ENCODE measurements around the gene SPATA18.
"Not testable (repeated sequence)": the region's sequence is repeated elsewhere in the genome, so short reads cannot be mapped to it uniquely, and the experiment has no call there.

SPATA18 gene

DNA sequence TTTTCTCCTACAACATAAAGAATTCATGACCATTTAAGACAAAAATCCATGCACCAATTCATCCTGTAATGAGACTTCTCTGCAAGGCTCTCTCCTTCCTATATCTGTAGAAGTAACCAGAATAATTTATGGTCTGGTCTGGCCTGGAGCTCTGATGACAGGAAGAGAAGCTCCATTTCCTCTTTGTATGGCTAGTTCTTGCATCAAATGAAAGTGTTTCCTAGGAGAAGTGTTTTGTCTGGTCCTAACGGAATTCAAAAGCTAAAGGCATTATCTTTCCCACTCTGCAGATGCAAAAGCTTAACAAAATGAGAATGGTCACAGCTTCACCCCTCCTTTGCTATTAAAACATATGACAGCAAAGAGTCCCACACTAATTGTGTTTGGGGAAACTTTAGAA, 55.1 kb downstream of the SPATA18 start:
- no peak for DNase-seq (ENCODE audit: low read depth in 4 of 4, low spot score in 1 of 4)

- no peak for DNase-seq (ENCODE audit: low read depth in 4 of 4, low spot score in 1 of 4)
These were observed 55.6 kb downstream of the SPATA18 start for GRCh38 chr4:52106660-52107059.

- no peak for DNase-seq (ENCODE audit: low read depth in 4 of 4, low spot score in 1 of 4)
These were observed 56.2 kb downstream of the SPATA18 start for GRCh38 chr4:52107336-52107735.

DNA sequence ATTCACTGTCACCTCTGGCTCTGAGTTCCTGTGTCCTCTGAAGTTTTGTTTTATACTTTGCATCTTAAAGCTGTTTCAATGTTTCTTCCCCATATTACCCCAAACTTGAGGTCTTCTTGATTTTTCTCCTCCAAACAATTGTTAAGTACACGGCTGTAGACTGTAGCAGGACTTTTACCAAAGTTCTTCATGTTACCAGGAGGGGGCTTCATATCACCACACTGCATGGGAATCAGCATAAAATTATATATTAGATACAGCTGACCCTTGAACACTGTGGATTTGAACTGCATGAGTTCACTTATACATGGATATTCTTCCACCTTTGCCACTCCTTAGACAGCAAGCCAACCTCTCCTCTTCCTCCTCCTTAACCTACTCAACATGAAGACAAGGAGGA, 56.6 kb downstream of the SPATA18 start:
- DNase-seq (ENCODE audit: low read depth in 4 of 4, low spot score in 1 of 4): no peak

DNA sequence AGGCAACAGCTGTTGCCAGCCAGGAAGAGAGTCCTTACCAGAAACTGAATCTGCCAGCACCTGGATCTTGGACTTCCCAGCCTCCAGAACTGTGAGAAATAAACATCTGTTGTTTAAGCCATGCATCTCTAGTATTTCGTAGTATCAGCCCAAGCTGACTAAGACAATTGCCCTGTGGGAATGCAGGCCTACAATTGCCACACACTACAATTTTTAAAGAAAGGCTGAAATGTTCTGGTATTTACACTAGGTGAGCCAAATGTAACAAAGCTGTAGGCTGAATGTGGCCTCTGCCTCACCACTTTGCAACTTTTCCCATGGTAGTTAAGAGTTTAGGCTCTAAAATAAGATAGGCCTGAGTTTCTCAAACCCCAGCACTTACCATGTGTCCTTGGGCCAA, 59.1 kb downstream of the SPATA18 start:
- DNase-seq (ENCODE audit: low read depth in 4 of 4, low spot score in 1 of 4): no peak

DNA sequence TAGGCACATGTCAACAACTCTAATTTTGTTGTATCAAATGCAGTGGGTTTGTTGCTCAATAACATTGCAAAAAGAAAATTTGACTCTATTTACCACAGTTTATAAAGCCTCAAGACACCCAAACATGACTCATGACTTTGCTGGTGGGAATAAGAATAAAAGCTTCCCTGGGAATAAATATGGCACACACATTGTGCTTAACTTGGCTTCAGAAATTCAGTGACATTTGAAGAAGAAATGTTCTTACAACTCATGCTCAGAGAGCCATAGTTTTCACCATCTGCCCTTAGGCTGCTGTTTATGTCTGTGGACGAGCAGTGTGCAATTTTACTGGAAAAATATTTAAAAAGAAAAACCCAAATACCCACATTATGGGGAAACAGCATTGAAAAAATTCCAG, 60.9 kb downstream of the SPATA18 start:
- DNase-seq (ENCODE audit: low read depth in 4 of 4, low spot score in 1 of 4): no peak

GRCh38 chr4:52112411-52112810, 61.3 kb downstream of the SPATA18 start:
- DNase-seq (ENCODE audit: low read depth in 4 of 4, low spot score in 1 of 4): no peak

DNA sequence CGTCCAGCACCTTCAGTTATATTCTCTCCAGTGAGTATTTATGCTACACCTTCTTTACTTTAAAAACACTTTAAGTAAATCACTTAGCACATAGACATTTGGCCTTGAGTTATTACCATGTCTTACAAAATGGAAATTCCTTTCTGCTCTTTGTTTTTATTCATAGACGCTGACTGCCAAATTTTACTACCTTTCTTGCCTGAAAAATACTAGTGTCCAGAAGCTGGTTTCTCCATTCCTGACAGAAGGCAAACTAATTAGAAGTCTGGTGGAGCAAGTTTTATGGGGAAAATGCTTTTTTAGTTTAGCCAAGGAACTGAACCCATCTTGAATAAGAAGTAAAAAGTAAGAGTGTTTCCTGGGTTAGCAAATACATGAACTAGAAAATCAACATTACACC, 65.5 kb downstream of the SPATA18 start:
- no peak for DNase-seq (ENCODE audit: low read depth in 4 of 4, low spot score in 1 of 4)

DNA sequence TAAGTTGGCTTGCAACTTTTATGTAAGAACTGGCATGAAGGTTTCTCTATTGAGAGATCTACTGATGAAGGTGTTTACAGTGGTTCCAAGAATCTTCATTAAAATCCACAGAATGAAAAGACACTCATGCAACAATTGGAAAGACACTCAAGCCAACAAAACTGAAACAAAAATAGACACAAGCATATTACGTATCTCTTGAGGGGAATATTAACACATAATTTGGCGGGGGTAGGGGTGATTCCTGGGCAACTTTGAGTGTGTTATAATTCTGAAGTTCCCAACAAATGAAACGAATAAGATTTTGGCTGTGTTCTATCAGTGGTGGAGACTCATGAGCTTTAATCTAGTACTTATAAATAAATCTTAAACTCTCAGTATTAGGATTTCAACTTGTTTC, 75.1 kb downstream of the SPATA18 start:
- no peak for DNase-seq (ENCODE audit: low read depth in 4 of 4, low spot score in 1 of 4)

- DNase-seq (ENCODE audit: low read depth in 4 of 4, low spot score in 1 of 4): no peak
These were observed 75.9 kb downstream of the SPATA18 start for GRCh38 chr4:52126966-52127365.

DNA sequence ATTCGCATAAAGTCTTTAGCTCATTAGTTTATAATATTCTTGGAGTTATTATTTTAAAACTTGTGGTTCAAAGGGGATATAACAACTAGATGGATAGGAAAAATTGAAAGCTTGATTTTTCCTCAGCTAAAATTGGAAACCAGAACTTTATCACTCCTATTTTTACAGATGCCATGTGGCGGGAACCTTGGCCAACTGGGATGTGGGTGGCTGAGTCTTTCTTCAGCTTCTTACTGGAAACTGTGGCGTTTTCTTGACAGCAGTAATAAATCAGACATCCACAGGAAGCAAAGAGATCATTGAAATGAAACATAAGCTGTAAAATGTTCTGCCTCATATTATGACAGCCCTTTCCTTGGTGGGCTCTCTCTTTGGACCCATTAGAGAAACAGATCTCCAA, 84.1 kb downstream of the SPATA18 start:
- no peak for DNase-seq (ENCODE audit: low read depth in 4 of 4, low spot score in 1 of 4)

- DNase-seq (ENCODE audit: low read depth in 4 of 4, low spot score in 1 of 4): not testable (repeated sequence)
These were observed 86.0 kb downstream of the SPATA18 start for GRCh38 chr4:52137152-52137551.

- no peak for DNase-seq (ENCODE audit: low read depth in 4 of 4, low spot score in 1 of 4)
These were observed 91.7 kb downstream of the SPATA18 start for GRCh38 chr4:52142816-52143215.

DNA sequence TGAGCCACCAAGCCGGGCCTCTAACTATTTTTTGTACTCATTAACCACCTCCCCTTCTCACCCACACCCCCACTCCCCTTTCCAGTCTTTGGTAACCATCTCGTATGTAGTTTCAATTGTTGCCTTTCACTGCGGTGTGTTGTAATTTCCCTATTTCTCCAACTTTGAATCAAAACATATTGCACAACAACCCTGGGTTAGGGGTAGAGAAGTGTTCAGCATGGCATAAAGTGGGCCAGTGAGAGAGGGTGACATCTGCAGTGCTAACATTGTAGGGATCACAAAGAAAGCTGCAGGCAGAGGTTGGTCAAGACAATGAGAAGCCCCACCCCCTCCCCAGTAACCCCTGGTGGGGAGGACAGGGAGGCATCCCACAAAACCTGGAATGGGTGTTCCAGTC, 92.7 kb downstream of the SPATA18 start:
- DNase-seq (ENCODE audit: low read depth in 4 of 4, low spot score in 1 of 4): no peak

DNA sequence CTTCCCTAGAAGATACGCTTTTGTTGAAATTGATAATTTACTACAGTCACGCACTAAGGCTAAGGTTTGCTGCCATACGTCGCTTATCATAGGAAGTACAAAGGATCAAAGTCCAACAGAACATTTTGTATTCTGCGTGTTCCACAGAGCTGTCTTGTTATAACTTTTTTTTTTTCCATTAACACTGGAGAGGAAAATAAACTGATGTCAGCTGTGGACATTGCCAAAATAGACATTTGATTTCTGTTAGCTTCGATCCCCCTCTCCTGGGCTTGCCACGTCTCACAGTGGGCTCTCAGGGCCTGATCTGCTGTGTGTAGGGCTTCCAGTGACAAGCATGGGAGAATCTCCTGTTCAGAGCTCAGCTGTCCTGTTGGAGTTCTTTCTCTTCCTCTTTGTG, 93.3 kb downstream of the SPATA18 start:
- no peak for DNase-seq (ENCODE audit: low read depth in 4 of 4, low spot score in 1 of 4)

Data from stimulated activated CD4-positive, alpha-beta T cell treated with anti-CD3 and anti-CD28 coated beads, Interleukin-1b, Interleukin-23, amount 100 ng/mL, for 24 hours (primary cell).